GM21529 (cell line): ENCODE results near the gene MIOX.

ENCODE experiments used
- ATAC-seq: cut with Tn5 transposase; IDR thresholded peaks from one replicate; pipeline ENCODE4 v1.9.1; 2021; ENCODE audit not compliant: unreplicated experiment

MIOX gene

DNA sequence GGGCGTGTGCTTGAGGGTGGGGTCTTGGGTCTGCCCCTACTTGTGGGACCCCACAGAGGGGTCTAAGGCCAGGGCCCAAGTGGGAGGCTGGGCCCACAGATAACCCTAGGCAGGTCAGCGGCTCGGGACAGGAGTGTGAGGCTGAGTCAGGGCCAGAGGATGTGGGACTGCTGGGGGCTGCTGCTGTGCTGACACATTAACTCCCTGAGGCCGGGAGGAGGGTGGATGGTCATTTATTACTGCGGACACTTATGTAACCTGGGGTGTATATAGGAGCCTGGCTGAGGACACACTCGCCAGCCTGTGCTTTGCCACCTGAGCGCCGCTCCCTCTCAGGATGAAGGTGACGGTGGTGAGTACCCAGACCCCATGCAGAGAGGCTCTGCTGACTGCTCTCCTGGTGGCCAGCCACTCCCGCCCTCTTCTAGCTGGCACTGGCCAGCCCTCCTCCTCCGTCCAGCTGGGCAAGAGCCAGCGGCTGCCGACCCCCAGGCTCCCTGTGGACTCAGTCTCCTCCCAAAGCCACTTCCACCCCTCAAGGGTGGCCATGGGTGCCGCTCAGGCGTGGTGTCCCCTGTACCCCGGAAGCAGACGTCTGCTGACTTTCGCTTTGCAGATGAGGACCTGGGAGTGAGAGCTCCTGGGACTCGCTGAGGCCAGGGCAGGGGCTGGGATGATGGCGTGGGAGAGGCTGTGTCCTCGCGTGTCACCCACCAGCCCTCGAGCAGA is at the start of gene MIOX:
MIOX (plus strand) TSS at position 299 of the 729 bp plus-strand sequence; CDS start at position 338, 39 bp downstream.
- no peak for ATAC-seq

DNA sequence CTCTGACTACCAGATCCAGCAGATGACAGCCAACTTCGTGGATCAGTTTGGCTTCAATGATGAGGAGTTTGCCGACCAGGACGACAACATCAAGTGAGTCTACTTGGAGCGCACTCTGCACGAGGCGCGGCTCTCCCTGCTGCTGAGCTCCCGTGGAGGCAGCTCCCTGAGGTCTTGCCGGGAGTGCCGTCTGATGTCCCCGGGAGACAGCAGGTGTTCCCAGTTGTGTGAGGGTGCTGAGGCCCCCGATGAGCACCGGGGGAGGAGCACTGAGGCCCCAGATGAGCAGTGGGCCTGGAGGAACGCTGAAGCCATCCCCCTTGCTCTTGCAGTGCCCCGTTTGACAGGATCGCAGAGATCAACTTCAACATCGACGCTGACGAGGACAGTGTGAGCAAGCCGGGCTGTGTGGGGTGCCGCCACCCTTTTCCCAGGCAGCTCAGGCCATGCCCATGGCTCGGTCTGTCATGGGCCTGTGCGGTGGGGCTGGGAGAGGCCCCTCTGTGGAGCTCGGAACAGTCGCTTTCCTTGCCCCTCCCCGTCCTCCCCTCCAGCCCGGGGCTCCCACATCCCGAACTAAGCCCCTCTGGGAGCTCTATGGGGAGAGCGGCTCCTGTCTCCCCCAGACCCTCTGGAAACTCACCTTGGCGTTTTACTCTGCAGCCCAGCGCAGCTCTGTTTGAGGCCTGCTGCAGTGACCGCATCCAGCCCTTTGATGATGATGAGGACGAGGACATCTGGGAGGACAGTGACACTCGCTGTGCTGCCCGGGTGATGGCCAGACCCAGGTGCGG is 49.0 kb upstream of the MIOX start:
- no peak for ATAC-seq

DNA sequence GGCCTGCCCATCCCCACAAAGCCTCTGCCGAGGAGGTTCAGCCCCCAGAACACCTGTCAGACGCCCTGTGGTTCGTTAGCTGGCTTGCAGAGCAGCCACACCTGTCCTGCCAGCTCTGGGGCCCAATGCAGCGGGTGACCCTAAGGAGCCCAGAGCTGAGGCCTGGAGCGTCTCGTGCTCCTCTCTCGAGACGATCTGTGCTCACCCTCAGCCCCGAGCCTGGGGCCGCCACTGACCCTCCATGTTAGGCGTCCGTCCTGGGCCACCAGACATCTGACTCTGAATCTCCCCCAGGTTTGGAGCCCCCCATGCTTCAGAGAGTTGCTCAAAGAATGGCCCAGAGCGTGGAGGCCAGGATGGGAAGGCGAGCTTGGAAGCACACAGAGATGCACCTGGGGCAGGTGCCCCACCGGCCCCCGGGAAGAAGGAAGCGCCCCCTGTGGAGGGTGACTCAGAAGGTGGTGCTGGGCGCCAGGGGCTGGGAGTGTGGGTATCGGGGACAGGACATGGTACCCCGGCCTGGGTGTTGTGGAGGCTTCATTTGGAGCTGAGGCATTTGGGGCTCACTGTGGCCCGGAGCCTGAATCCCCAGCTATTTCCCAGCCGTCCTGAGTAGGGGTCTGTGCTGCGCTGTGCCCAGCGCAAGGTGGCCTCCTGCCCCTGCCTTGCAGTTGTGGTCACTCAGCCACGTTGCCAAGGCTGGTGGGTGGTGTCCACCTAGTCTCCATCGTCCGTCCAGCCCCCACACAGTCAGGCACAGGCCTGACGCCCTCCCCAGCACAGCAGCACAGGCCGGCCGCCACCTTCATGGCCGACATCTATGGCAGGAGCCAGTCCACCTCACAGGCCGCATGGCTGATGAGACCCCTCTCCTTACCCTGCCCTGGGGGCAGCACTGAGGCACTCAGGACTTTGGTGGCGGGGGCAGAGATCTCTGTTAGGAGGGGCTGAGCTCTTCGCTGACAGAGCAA is 48.1 kb upstream of the MIOX start:
- no peak for ATAC-seq

DNA sequence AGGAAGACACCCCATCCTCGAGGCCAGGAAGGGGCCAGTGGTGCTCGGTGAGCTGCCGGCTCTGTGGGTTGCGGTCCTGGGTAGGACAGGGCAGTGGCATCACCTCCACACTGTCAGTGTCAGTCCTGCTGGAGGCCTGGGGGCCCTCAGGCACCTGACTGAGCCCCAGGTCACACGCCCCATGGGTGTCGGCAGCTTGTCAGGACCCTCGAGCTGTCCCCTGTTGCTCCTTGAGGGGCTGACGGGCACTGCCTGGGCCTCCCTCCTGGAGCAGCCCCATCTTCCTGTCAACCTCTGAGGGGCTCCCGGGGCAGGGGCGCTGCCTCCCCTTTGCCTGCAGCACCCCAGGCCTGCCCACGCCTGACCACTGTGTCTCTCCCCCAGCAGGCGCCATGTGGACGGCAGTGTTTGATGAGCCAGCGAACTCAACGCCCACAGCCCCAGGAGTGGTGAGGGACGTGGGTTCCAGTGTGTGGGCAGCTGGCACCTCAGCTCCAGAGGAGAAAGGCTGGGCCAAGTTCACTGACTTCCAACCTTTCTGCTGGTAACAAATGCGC is 47.3 kb upstream of the MIOX start:
- no peak for ATAC-seq

DNA sequence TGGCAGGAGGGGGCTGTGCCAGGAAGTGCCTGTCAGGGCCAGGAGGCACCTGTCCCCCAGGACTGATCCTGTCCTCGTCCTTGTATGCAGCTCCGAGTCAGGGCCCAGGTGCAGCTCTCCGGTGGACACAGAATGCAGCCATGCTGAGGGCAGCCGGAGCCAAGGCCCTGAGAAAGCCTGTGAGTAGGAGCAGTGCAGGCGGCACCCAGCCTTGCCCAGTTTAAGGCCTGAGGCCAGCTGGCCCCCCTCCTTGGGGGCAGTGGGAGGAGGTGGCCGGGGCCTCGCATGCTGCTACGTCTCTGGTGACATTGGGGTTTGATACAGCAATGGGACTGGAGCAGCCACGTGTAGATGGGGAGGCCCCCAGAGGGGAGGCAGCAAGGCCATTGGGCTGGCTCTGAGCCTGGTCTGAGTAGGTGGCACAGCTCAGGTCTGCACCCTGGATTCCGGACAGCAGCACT is 46.8 kb upstream of the MIOX start:
- ATAC-seq = no peak

DNA sequence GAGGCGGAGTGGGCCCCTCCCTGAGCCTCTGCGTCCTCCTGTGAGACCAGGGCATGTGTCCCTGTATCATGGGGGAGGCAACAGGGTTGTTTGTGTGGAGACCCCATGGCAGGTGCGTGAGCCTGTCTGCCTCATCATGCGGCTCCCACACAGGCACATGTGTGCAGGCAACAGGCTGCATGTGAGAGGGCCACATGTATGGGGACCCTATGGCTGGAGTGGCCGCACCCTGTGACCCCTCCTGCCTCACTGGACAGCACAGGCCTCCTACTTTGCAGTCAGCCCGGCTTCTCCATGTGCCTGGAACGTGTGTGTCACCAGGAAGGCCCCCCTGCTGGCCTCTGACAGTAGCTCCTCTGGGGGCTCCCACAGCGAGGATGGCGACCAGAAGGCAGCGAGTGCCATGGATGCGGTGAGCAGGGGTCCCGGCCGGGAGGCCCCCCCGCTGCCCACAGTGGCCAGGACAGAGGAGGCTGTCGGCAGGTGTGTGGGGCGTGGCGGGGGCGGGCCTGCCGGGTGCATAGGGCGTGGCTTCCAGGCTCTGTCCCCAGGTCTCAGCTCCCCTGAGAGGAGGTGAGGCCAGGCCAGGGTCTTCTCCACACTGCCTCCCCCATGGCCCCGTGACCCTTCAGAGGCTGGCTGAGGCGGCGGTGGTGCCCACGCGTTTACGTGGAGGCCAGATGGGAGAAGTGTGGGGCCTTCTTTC is 46.0 kb upstream of the MIOX start:
- no peak for ATAC-seq

DNA sequence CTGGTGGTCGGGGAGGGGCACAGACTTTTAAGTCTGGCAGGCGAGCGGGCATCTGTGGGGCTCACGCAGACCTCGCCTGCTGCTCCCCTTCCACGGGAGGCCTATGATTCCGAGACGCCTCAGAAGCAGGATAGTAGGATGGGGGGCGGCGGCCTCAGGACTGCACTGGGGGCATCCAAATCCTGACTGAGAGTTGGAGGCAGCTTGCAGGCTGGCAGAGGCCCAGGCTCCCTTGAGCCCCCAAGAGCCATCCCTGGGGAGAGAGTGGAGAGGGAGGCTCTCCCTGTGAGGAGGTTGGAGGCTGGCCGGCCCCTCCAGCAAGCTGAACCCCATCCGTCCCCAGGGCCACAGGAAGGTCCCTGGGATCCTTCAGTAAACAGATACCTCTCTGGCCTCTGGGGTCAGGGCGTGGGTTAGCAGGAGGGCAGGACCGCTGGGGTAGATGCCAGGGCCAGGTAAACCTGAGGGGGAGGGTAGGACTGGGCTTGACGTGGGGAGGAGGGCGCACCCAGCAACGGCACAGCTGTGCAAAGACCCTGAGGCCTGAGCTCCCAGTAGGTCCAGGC is 45.1 kb upstream of the MIOX start:
- ATAC-seq = no peak

DNA sequence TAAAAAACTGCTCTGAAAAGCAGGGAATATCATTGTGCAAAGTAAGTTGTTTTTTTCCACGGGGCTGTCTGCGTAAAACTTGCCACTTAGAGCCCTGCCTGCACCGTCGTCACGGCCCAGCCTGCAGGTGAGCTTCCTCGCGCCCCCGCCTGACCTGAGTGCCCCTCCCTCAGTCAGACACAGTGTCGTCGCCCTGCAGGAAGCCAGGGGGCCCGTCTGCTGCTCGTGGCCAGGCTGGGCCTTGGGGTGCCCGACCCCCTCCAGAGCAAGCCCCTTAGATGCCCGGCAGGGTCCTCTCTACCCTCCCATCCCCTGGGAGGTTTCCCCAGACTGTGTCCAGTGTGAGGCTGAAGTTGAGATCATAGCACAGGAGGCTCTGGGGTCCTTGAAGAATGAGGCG is 43.5 kb upstream of the MIOX start:
- ATAC-seq = no peak

DNA sequence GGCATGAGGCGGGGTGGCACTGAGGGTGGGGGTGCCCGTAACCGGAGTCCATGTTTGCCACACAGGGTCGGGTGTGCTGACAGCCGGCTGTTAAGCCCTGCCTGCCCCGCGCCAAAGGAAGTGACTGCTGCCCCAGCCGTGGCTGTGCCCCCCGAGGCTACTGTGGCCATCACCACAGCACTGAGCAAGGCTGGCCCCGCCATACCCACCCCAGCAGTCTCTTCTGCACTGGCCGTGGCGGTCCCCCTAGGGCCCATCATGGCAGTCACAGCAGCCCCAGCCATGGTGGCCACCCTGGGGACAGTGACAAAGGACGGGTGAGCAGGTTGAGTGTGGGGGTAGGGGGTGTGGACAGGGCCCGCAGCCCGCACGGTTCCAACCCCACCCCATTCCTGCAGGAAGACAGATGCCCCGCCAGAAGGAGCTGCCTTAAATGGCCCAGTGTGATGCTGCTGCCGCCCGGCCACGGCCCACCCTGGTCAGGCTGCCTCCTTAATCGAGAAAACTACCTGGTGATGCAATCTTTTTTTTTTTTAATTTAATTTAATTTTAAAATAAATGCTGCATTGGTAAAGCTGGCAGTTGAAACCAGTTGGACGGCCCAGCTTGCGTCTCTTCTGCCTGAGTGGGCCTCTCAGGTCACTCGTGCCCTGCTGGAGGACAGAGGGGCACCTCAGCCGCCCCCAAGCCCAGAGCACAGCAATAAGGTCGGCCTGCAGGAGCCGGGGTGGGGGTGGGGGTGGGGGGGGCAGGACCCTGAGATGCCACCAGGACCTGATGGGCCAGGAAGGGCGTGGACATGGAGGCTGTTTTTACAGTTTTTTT is 42.6 kb upstream of the MIOX start:
- no peak for ATAC-seq

DNA sequence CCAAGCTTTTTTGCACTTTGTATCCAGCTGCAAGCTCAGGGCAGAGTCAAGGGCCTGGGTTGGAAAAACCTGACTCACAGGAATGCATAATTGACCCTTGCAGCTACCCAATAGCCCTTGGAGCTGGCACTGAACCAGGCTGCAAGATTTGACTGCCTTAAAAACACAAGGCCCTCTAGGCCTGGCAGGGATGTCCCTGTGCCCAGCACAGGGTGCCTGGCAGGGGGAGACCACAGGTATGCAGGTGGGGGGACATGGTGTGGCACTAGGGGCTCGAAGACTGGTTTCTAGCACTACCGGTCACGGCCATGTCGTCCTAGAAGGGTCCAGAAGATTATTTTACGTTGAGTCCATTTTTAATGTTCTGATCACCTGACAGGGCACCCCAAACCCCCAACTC is 42.0 kb upstream of the MIOX start:
- ATAC-seq = no peak

DNA sequence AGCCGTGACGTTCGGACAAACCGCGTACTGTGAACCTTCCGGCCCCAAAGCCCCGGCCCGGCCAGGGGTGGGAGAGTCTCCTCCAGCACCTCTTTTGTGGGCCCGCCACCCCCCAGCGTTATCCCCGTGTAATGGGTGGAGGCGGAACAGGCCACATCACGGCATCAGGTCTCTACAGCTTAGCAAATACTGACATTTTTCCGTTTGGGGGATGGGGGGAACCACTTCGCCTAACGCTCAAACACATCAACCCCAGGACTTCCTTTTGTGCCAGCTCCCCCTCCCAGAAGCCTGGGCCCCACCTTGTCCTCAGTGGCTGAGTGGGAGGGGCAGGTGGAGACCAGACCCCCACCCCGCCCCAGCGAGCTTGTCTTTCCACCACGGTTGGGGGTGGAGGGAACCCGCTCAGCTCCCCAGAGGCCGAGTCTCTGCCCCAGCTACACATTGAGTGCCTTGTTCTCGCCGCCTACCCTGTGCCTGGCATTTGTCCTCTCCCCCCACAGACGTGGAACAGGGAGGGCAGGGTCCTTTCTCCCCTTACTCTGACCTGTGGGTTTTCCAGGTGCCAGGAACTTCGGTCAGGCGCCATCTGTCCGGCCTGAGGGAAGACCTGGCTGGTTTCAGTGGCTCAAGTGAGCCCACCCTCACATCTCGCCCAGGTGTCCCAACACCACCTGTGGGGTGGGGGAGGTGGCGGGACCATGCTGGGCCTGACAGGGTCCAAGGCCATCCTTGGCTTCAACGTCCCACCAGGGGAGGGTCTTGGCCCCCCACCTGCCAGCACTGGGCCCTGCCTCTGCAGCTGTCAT is 41.4 kb upstream of the MIOX start:
- no peak for ATAC-seq

DNA sequence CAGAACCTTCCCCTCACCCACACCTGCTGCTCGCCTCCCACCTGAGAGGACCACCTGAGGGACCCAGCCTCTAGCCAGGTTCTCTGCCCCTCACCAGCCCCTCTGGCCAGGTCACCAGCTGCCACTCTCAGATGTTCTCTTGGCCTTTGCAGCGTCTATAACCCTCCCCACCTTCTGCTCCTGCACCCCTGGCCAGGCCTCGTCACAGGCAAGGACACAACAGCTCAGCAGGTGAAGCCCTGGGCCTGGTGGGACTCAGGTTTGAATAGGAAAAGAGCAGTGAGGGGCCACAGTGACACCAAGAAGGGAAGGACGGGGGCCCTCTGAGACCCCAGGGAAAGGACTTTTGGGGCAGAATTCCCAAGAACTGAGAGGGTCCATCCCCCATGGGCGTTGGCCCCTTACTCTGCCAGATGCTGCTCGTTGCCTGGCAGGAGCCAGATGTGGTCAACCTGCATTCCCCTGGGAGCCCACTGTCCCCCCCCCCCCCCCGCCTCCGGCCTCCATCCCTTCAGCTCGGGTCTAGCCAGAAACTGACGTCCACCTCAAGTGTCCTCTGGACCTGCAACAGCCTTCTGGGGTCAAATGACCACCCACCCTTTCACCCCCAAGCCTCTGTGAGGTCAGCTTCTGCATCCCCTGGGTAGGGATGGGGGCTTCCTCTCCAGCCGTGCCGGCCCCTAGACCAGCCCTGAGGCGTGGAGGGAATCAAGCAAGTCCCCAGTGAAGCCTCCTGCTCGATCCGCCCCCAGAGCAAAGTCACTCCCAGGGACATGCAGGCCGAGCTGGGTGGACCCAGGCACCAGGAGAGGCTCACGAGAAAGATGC is 40.6 kb upstream of the MIOX start:
- no peak for ATAC-seq

DNA sequence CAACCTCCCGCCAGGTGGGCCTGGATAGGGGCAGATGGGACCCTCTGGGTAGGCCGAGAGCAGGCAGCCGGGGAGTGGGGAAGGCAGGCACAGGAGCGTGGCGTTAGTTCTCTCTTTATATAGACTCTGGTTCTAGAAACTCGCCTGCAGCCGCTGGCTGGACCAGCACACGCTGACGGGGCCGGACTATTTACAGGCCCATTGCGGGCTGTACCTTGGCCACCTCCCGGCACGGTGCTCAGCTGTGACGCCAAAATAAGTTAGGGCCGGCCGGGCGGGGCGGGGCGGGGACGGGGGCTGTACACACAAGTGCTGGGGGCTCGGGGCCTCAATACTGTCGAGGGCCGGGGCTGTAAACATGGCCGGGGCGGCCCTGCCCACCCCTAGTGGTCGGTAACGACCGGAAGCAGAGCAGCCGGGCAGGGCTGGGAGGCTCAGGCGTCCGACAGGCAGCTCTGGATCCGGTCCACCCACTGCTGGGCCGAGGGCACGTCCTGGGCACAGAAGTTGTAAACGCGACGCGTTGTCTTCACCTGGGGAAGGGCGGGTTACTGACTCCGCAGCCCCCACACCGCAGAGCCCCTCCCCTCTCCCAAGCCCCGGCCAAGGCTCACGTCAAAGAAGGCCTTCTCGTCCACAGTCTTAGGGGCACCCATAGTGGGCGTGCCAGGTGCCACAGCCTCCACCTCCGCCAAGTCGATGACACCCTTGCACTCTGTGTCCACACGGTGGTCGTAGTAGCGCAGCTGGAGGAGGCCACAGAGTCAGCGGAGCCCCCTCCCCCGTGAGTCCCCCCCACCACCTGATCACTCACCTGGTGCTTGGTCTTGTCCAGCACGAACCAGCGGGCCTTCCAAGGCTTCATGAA is 39.7 kb upstream of the MIOX start:
- no peak for ATAC-seq

DNA sequence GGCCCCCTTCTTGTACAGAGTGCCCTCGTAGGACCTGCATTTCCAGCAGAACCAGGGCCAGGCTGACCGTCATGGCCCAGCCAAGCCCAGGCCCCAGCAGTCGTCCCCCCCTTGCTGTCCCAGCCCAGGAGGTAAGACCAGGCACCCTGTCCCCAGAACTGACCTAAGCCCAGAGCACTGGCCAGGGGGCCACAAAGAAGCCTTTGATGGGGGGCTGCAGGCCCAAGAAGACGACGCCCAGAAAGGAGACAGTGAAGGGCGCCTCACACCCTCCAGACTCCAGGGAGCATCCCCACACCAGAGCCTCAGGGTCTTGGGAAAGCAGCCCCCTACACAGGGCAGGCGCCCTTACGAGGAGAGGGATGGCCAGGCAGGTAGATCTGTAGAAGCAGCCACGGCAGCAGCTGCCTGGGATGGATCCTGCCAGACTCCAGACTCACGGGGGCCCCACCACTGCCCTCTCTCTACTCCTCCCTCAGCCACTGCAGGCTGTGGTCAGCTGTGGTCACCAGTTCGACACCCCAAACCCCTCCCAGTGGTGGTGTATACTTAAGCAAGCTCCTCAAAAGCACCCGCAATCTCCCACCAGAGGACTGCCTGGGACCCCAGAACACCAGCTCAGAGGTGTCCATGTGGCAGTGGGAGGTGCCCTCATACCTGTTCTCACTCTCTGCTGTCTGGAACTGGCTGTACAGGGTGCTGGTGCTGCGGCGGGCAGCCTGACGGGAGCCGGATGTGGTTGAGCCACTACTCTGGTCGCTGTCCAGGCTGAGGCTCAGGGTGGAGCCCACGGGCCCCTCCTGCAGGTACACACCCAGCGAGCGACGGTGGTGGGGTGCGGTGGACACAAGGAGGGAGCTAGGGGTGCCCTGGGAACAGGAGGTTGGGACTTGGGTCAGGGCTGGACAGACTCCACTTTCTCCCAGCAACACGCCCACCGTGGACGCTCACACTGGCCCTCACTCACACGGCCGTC is 38.8 kb upstream of the MIOX start:
- ATAC-seq = no peak

DNA sequence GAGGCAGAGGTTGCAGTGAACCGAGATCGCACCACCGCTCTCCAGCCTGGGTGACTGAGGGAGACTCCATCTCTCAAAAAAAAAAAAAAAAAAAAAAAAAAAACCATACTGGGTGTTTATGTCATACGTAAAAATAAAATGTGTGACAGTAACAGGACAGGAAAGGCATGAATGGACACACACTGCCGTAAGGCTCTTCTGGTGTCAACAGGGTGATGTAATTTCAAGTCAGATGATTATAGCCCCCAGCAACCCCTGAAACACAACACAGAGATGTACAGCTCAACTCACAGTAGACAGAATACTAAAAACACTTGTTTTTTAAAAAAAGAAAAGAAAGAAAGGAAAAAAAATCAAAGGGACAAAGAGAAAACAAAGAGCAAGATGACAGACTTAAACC is 34.0 kb upstream of the MIOX start:
- ATAC-seq = no peak
